NCI-H2171 treated with DMSO at 0.1 percent for 48 hours (cell line): ENCODE data around the gene ATP8A2.

Source experiments
- DNase-seq: peaks from one replicate; lab custom pipeline; 2025; lab: John Stamatoyannopoulos, UW

Gene ATP8A2

GRCh38 chr13:25882466-25883357, 510.9 kb downstream of the ATP8A2 start:
- DNase-seq, result no peak

GRCh38 chr13:25885418-25885817, 513.6 kb downstream of the ATP8A2 start:
- no peak for DNase-seq

- no peak for DNase-seq
Measured at GRCh38 chr13:25886438-25887214, 514.9 kb downstream of the ATP8A2 start.

GRCh38 chr13:25887962-25888655, 516.3 kb downstream of the ATP8A2 start:
- no peak for DNase-seq

- no peak for DNase-seq
Measured at GRCh38 chr13:25890671-25891212, 519.0 kb downstream of the ATP8A2 start.

GRCh38 chr13:25898991-25899390, 527.2 kb downstream of the ATP8A2 start:
- no peak for DNase-seq

GRCh38 chr13:25899464-25899863, 527.7 kb downstream of the ATP8A2 start:
- no peak for DNase-seq

GRCh38 chr13:25899952-25900351, 528.2 kb downstream of the ATP8A2 start:
- no peak for DNase-seq

- no peak for DNase-seq
Measured at GRCh38 chr13:25901460-25902376, 529.9 kb downstream of the ATP8A2 start.

- DNase-seq, result no peak
Measured at GRCh38 chr13:25902455-25902854, 530.7 kb downstream of the ATP8A2 start.

GRCh38 chr13:25902891-25903341, 531.1 kb downstream of the ATP8A2 start:
- no peak for DNase-seq

GRCh38 chr13:25904830-25905229, 533.1 kb downstream of the ATP8A2 start:
- no peak for DNase-seq

GRCh38 chr13:25905611-25906010, 533.8 kb downstream of the ATP8A2 start:
- no peak for DNase-seq

- DNase-seq, result no peak
Measured at GRCh38 chr13:25906191-25906661, 534.5 kb downstream of the ATP8A2 start.

GRCh38 chr13:25908366-25908765, 536.6 kb downstream of the ATP8A2 start:
- DNase-seq, result peak; percentile 18

GRCh38 chr13:25910243-25910642, 538.5 kb downstream of the ATP8A2 start:
- no peak for DNase-seq

GRCh38 chr13:25910991-25911419, 539.2 kb downstream of the ATP8A2 start:
- no peak for DNase-seq

GRCh38 chr13:25912961-25913360, 541.2 kb downstream of the ATP8A2 start:
- peak; percentile 56 for DNase-seq

GRCh38 chr13:25915840-25916518, 544.2 kb downstream of the ATP8A2 start:
- no peak for DNase-seq

- DNase-seq, result no peak
Measured at GRCh38 chr13:25920277-25920676, 548.5 kb downstream of the ATP8A2 start.
